Left renal cortex interstitium (tissue), 4 donors: ENCODE results near the gene MYL5. TPM values are rescaled to one million over a fixed set of nuclear protein-coding genes. Genes with fewer than 3 reads are reported as not detected.
"Not testable (repeated sequence)": the region's sequence is repeated elsewhere in the genome, so short reads cannot be mapped to it uniquely, and the experiment has no call there.

Source experiments
- DNase-seq, 4 donors: peaks; one replicate each; pipeline ENCODE4 v3.0.0-alpha.2; 2013; ENCODE audit warnings: low read depth in 4 of 4, low spot score in 2 of 4, missing footprints in 1 of 4
- polyA plus RNA-seq, 4 donors: library from polyadenylated mRNA; unstranded; fragments of 120-200 nt; gene quantifications; one replicate each; pipeline ENCODE4 v1.2.1, GENCODE V29; 2013; ENCODE audit not compliant: insufficient read length in 4 of 4

The MYL5 gene
- polyA plus RNA-seq, 4 donors, result 16.3 to 23.6 (median 18.8) TPM

- no peak for DNase-seq
These were observed 9.8 kb downstream of the MYL5 start for GRCh38 chr4:683982-684622.

GRCh38 chr4:684623-685327, 10.4 kb downstream of the MYL5 start:
- DNase-seq, result no peak

GRCh38 chr4:685679-686412, 11.5 kb downstream of the MYL5 start:
- no peak for DNase-seq

- no peak for DNase-seq
These were observed 12.2 kb downstream of the MYL5 start for GRCh38 chr4:686413-687040.

GRCh38 chr4:687048-687970, 13.0 kb downstream of the MYL5 start:
- no peak for DNase-seq

GRCh38 chr4:687971-688853, 13.9 kb downstream of the MYL5 start:
- no peak for DNase-seq

- DNase-seq, result no peak
These were observed 14.7 kb downstream of the MYL5 start, which contains the start of gene SLC49A3 for GRCh38 chr4:688854-689681. SLC49A3 (minus strand) TSS chr4:689151; CDS start chr4:689127, 24 bp downstream.

GRCh38 chr4:689723-690122, 15.4 kb downstream of the MYL5 start:
- no peak for DNase-seq

- DNase-seq, result no peak
These were observed 18.6 kb downstream of the MYL5 start for GRCh38 chr4:692771-693554.

GRCh38 chr4:694341-694940, 20.1 kb downstream of the MYL5 start:
- not testable (repeated sequence) for DNase-seq

GRCh38 chr4:699816-700580, 25.7 kb downstream of the MYL5 start:
- DNase-seq, result no peak

- no peak for DNase-seq
These were observed 26.4 kb downstream of the MYL5 start for GRCh38 chr4:700587-701264.

GRCh38 chr4:702618-703048, 28.3 kb downstream of the MYL5 start:
- no peak for DNase-seq

- no peak for DNase-seq
These were observed 29.2 kb downstream of the MYL5 start for GRCh38 chr4:703336-704197.
